Measurements from ENCODE around the gene MYH15. TPM values are rescaled to one million over a fixed set of nuclear protein-coding genes. Genes with fewer than 3 reads are reported as not detected.

MYH15 gene
- polyA plus RNA-seq, 1 donor from 2014 or later: 0.71 TPM

- no peaks in the 10 kb centered on the region for H3K36me3 ChIP-seq (ENCODE audit: insufficient read depth, low read length)
- H3K4me2 ChIP-seq (ENCODE audit: low read length): no peak overlapping the region
- H3K9ac ChIP-seq (ENCODE audit: low read length): no peak overlapping the region
- no peaks in the 10 kb centered on the region for H3K9me3 ChIP-seq (ENCODE audit: low read length)
- peak overlapping the region; percentile 67 for H3K27ac ChIP-seq (ENCODE audit: low read length)
- no peaks in the 10 kb centered on the region for H3K27me3 ChIP-seq (ENCODE audit: insufficient read depth, low read depth, low read length)
- H3F3A ChIP-seq (ENCODE audit: insufficient read depth, low read length, poor library complexity, severe bottlenecking): no peaks in the 10 kb centered on the region
- H3K9me2 ChIP-seq (ENCODE audit: insufficient read depth, low read length): no peaks in the 10 kb centered on the region
- no peak for TF ChIP-seq POLR2AphosphoS5 (IDR thresholded peaks at IDR 0.05)
- TF ChIP-seq REST (IDR thresholded peaks at IDR 0.05; ENCODE audit: borderline replicate concordance): no peak
- no peak for TF ChIP-seq RAD21 (conservative IDR thresholded peaks at IDR 0.05)
- TF ChIP-seq CTCF (IDR thresholded peaks at IDR 0.05; ENCODE audit: poor library complexity, severe bottlenecking): no peak
- no peak for TF ChIP-seq TAF1 (IDR thresholded peaks at IDR 0.05; ENCODE audit: low read depth)
- TF ChIP-seq EZH2 (IDR thresholded peaks at IDR 0.05; ENCODE audit: borderline replicate concordance, insufficient read depth, low read length, poor library complexity, severe bottlenecking): no peak
- no peak for TF ChIP-seq MXI1 (conservative IDR thresholded peaks at IDR 0.05; ENCODE audit: poor library complexity, severe bottlenecking)
- no peak for TF ChIP-seq EP300 (conservative IDR thresholded peaks at IDR 0.05; ENCODE audit: poor library complexity, severe bottlenecking)
- TF ChIP-seq SMC3 (conservative IDR thresholded peaks at IDR 0.05; ENCODE audit: poor library complexity): no peak
- H3K79me2 ChIP-seq (replicated peaks; ENCODE audit: insufficient read depth, low read length): no peaks in the 10 kb centered on the region
- H3K4me3 ChIP-seq (ENCODE audit: low read length): peak overlapping the region; percentile 22
- H4K20me1 ChIP-seq (ENCODE audit: insufficient read depth): no peaks in the 10 kb centered on the region
- no peak overlapping the region for H2AFZ ChIP-seq (ENCODE audit: low read depth, low read length)
Observed at GRCh38 chr3:108352176-108352575, 158.2 kb downstream of the MYH15 start.

- H3K9me3 ChIP-seq (ENCODE audit: low read length): no peaks in the 10 kb centered on the region
- H3K36me3 ChIP-seq (ENCODE audit: insufficient read depth, low read length): no peaks in the 10 kb centered on the region
- TF ChIP-seq TAF1 (IDR thresholded peaks at IDR 0.05; ENCODE audit: low read depth): no peak
- no peak for TF ChIP-seq REST (IDR thresholded peaks at IDR 0.05; ENCODE audit: borderline replicate concordance)
- no peak for TF ChIP-seq MXI1 (conservative IDR thresholded peaks at IDR 0.05; ENCODE audit: poor library complexity, severe bottlenecking)
- no peak for TF ChIP-seq EZH2 (IDR thresholded peaks at IDR 0.05; ENCODE audit: borderline replicate concordance, insufficient read depth, low read length, poor library complexity, severe bottlenecking)
- TF ChIP-seq POLR2AphosphoS5 (IDR thresholded peaks at IDR 0.05): no peak
- no peak for TF ChIP-seq EP300 (conservative IDR thresholded peaks at IDR 0.05; ENCODE audit: poor library complexity, severe bottlenecking)
- no peak overlapping the region for H3K4me3 ChIP-seq (ENCODE audit: low read length)
- no peaks in the 10 kb centered on the region for H3F3A ChIP-seq (ENCODE audit: insufficient read depth, low read length, poor library complexity, severe bottlenecking)
- H3K27me3 ChIP-seq (ENCODE audit: insufficient read depth, low read depth, low read length): no peaks in the 10 kb centered on the region
- H3K9ac ChIP-seq (ENCODE audit: low read length): no peak overlapping the region
- H3K27ac ChIP-seq (ENCODE audit: low read length): no peak overlapping the region
- H2AFZ ChIP-seq (ENCODE audit: low read depth, low read length): no peak overlapping the region
- no peaks in the 10 kb centered on the region for H3K9me2 ChIP-seq (ENCODE audit: insufficient read depth, low read length)
- no peak overlapping the region for H3K4me2 ChIP-seq (ENCODE audit: low read length)
- H3K79me2 ChIP-seq (replicated peaks; ENCODE audit: insufficient read depth, low read length): no peaks in the 10 kb centered on the region
- H4K20me1 ChIP-seq (ENCODE audit: insufficient read depth): no peaks in the 10 kb centered on the region
Observed at GRCh38 chr3:108346301-108347227, 163.8 kb downstream of the MYH15 start.
